Endothelial cell (in vitro differentiated cells): ENCODE measurements around the gene POPDC2. TPM values are rescaled to one million over a fixed set of nuclear protein-coding genes. Genes with fewer than 3 reads are reported as not detected.

ENCODE experiments used
- DNase-seq: peaks from one replicate; pipeline ENCODE4 v3.0.0; 2021; ENCODE audit warnings: low spot score
- H3K27ac Mint-ChIP-seq: one replicate; pipeline ENCODE4 v1.8.0; 2021; ENCODE audit warnings: mixed read lengths, inconsistent platforms; ENCODE audit not compliant: unreplicated experiment
- H3K27me3 Mint-ChIP-seq: one replicate; pipeline ENCODE4 v1.8.0; 2021; ENCODE audit warnings: mild to moderate bottlenecking, moderate library complexity, mixed read lengths, inconsistent platforms; ENCODE audit not compliant: unreplicated experiment
- H3K36me3 Mint-ChIP-seq: one replicate; pipeline ENCODE4 v1.8.0; 2021; ENCODE audit warnings: mild to moderate bottlenecking, low read depth, mixed read lengths, inconsistent platforms; ENCODE audit not compliant: unreplicated experiment
- H3K4me1 Mint-ChIP-seq: one replicate; pipeline ENCODE4 v1.8.0; 2021; ENCODE audit warnings: mild to moderate bottlenecking, mixed read lengths, inconsistent platforms; ENCODE audit not compliant: unreplicated experiment
- H3K4me3 Mint-ChIP-seq: one replicate; pipeline ENCODE4 v1.8.0; 2021; ENCODE audit warnings: mild to moderate bottlenecking, mixed read lengths, inconsistent platforms; ENCODE audit not compliant: unreplicated experiment
- H3K9me3 Mint-ChIP-seq: one replicate; pipeline ENCODE4 v1.8.0; 2021; ENCODE audit warnings: mixed read lengths, inconsistent platforms; ENCODE audit not compliant: unreplicated experiment
- total RNA-seq: library from RNA; stranded (reverse); fragmentation: NEBNext Ultra II Directional; extraction: Animal tissue kit (Norgen Biotek cat#: 25700); gene quantifications from one replicate; pipeline ENCODE4 v1.2.1, GENCODE V29; 2021; ENCODE audit not compliant: unreplicated experiment
- TF ChIP-seq, protein P1 (sequence below): fragments of 200-600 bp; sonication (generic); IDR thresholded peaks from one replicate; pipeline ENCODE4 v1.5.0; 2021; ENCODE audit warnings: antibody characterized with exemption; ENCODE audit not compliant: unreplicated experiment

Gene POPDC2
- total RNA-seq, 1 donor from 2014 or later: 2.0 TPM

DNA sequence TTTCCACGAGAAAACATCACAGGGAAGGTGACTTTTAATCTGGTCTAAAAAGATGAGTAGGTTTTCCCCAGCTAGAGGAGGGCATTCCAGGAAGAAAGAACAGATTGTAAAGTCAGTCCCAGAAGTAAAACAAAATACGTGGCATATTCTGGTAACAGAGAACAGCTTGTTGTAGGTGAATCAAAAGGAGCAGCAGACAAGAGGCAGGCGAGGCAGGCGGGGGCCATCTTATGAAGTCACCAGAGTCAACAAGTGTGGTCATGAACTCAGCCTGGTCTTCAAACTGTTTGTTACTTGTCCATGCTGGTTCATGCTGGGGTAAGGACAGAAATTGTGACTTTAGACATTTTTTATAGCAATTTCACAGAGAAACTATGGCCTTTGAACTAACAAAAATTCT lies 4.0 kb upstream of the POPDC2 start:
- DNase-seq: no peak
- Mint-ChIP-seq H3K4me1 (no peaks in the 10 kb centered on the region), H3K36me3 (no peaks in the 10 kb centered on the region), H3K27ac (no peak overlapping the region), H3K4me3 (no peak overlapping the region), H3K9me3 (no peaks in the 10 kb centered on the region), H3K27me3 (peaks cover 2% of the 10 kb centered on the region)
- TF ChIP-seq, protein P1, sequence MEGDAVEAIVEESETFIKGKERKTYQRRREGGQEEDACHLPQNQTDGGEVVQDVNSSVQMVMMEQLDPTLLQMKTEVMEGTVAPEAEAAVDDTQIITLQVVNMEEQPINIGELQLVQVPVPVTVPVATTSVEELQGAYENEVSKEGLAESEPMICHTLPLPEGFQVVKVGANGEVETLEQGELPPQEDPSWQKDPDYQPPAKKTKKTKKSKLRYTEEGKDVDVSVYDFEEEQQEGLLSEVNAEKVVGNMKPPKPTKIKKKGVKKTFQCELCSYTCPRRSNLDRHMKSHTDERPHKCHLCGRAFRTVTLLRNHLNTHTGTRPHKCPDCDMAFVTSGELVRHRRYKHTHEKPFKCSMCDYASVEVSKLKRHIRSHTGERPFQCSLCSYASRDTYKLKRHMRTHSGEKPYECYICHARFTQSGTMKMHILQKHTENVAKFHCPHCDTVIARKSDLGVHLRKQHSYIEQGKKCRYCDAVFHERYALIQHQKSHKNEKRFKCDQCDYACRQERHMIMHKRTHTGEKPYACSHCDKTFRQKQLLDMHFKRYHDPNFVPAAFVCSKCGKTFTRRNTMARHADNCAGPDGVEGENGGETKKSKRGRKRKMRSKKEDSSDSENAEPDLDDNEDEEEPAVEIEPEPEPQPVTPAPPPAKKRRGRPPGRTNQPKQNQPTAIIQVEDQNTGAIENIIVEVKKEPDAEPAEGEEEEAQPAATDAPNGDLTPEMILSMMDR: no peak

DNA sequence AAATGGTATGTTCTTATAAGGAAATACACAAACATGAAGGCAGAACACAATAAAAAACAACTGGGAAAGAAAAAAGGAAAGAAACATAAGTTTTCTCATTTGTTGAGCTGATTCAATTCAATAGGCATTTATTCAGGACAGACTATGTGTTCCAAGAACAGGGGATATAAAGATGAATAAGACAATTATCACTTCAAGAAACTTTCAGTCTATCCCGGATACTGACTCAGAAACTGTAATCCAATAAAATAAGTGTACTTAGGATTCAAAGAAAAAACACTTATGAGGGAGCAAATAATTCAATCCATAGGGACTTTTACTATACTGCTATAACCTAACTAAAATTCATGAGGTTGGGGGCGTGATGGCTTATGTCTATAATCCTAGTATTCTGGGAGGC lies 3.5 kb upstream of the POPDC2 start:
- TF ChIP-seq, protein P1: no peak
- H3K27ac Mint-ChIP-seq: no peak overlapping the region

DNA sequence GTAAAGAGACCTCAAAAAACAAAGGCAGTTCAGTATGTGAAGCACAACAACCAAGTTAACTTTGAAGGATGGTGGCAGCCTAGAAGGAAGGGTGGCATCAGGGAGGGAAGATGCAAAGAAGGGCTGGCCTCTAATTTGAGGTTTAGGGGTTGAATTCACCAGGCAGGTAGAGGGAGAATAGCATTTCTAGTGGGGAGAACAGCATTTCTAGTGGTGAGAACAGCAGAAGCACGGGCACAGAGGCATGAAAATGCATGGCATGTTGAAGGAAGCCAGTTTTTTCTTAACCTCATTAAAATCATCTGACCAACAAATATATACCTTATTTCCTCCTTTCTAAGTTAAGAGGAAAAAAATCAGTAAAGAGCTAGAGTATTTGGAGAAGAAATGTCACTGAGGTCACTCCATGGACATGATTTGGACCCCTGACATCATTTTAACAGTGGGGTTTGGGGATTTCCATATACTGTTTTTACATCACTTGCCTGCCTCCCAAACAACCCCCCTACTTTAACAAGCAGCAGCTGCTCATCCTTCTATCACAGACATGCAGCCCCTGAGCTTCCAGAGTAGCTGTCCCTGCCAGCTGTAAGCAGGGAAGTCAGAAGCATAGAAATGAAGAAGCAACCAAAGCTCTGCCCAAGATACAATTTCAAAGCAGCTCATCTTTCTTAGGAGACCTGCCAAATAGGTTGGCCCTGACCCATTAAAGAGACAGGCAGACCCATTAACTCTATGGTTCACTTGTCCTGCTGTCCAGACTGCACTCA lies 2.4 kb upstream of the POPDC2 start:
- TF ChIP-seq, protein P1: no peak
- Mint-ChIP-seq H3K36me3 (no peaks in the 10 kb centered on the region), H3K4me3 (no peak overlapping the region), H3K9me3 (no peaks in the 10 kb centered on the region), H3K4me1 (no peaks in the 10 kb centered on the region), H3K27me3 (peaks cover 2% of the 10 kb centered on the region), H3K27ac (no peak overlapping the region)
- DNase-seq: no peak

More for the DNA sequence above, 3.5 kb upstream of the POPDC2 start:
- no peak overlapping the region for H3K4me3 Mint-ChIP-seq
- peaks cover 2% of the 10 kb centered on the region for H3K27me3 Mint-ChIP-seq
- H3K9me3 Mint-ChIP-seq: no peaks in the 10 kb centered on the region
- no peaks in the 10 kb centered on the region for H3K36me3 Mint-ChIP-seq
- no peaks in the 10 kb centered on the region for H3K4me1 Mint-ChIP-seq
- DNase-seq: no peak

DNA sequence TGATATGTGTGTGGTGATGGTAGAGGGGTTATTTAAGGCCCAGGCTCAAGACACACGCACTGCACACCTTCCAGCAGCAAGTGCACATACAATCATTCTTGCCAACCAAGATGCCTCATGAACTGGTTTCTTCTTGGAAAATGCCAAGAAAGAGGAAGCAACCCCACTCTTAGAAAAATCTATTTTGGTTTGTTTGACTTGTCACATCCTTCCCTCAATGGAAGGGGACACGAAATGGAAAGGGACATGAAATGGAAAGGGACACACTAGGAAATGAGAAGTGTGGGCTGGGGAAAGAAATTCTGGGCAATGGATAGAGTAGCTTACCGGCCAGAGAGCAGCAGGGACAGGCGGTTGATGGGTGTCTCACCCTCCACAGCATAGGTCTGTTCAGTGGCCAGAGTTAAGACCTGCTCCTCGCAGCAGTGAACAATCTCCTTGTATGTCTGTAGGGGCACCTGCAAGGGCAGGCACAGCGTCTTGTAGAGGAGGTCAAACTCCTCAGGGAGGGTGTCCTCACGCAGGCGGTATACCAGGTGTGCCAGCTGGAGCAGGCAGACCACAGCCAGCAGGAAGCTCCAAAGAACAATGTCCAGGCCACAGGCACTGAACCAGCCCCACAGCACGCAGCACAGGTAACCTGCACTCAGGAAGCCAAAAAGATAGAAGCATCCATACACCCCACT lies 640 bp downstream of the POPDC2 start:
- Mint-ChIP-seq H3K4me1 (no peaks in the 10 kb centered on the region), H3K27me3 (peaks cover 4% of the 10 kb centered on the region), H3K4me3 (no peak overlapping the region), H3K27ac (no peak overlapping the region), H3K36me3 (no peaks in the 10 kb centered on the region), H3K9me3 (no peaks in the 10 kb centered on the region)
- no peak for DNase-seq
- TF ChIP-seq, protein P1: no peak

DNA sequence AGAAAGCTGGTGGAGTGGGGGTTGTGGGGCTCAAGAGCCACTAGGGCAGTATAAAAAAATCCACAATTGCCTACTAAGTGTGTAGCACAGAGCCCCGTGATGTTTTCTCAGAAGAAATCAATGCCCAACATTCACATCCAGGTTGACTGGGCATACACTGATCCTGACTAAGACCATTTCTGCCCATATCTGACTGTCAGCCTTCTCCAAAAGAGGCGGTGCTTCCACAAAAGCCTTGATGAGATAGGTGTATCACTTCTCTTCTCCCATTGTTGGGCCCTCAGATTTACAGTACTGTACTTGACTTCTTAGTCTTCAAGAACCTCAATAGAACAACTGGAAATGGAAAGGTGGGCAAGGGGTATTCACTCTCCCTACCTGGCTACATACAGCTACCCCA lies 1.4 kb downstream of the POPDC2 start:
- DNase-seq: no peak
- Mint-ChIP-seq H3K9me3 (no peaks in the 10 kb centered on the region), H3K4me1 (peaks cover 1% of the 10 kb centered on the region), H3K4me3 (no peak overlapping the region), H3K27ac (no peak overlapping the region), H3K27me3 (peaks cover 4% of the 10 kb centered on the region), H3K36me3 (no peaks in the 10 kb centered on the region)
- TF ChIP-seq, protein P1: no peak
